HCT116 (cell line): ENCODE data around the gene P2RX5. TPM values are rescaled to one million over a fixed set of nuclear protein-coding genes. Genes with fewer than 3 reads are reported as not detected.
A peak's percentile ranks its signal among the peaks of the same experiment; 100 is the strongest.

Source experiments
- ATAC-seq: fragments of 200-7000 bp; cut with Tn5 transposase; 2 replicates; pipeline ENCODE4 v1.9.1; 2020; ENCODE audit warnings: mild to moderate bottlenecking, moderate library complexity
- Bru-seq: library from RNA; stranded (reverse); fragments of 400-500 nt; gene quantifications from one replicate; lab custom pipeline; 2021; lab: Mats Ljungman, UMichigan
- BruChase-seq, 2 experiments: library from RNA; stranded (reverse); fragments of 400-500 nt; gene quantifications; one replicate each; lab custom pipeline; 2021; lab: Mats Ljungman, UMichigan
- BruUV-seq: library from RNA; stranded (reverse); fragments of 400-500 nt; replicated peaks from 2 replicates; lab custom pipeline; 2021; lab: Mats Ljungman, UMichigan
- CTCF ChIA-PET: fragments of 300-600 bp; sonication (Branson Sonifier 250); formaldehyde crosslinking; loops from one replicate; lab custom pipeline; 2021; ENCODE audit warnings: antibody characterized with exemption; lab: Charles Lee
- POLR2A ChIA-PET: fragments of 300-600, 350-600 bp; sonication (Branson Sonifier 250); formaldehyde crosslinking; loops from one replicate; lab custom pipeline; 2021; ENCODE audit warnings: antibody characterized with exemption; lab: Charles Lee
- RAD21 ChIA-PET, 2 experiments: fragments of 300-600 bp; sonication (Branson Sonifier 250); formaldehyde crosslinking; loops; one replicate each; lab custom pipeline; 2023; ENCODE audit warnings: low total read pairs in 2 of 2; ENCODE audit not compliant: uncharacterized antibody in 2 of 2, unreplicated experiment in 2 of 2, low non-redundant PET in 1 of 2; lab: Charles Lee
- DNase-seq: peaks from one replicate; pipeline ENCODE4 v3.0.0-alpha.2; 2010; ENCODE audit warnings: low read depth, low spot score
- H2AFZ ChIP-seq: fragments of 200-600 bp; shearing (Covaris generic), sonication (generic); 2 replicates; pipeline ENCODE4 v1.6.1; 2017; ENCODE audit warnings: low read depth, mixed run types, mixed read lengths, antibody characterized with exemption, low read length; ENCODE audit not compliant: poor library complexity, severe bottlenecking
- H3K27ac ChIP-seq: 2 replicates; pipeline ENCODE4 v1.5.1; 2012; ENCODE audit warnings: low read depth, low read length
- H3K27me3 ChIP-seq: fragments of 200-600 bp; sonication (generic); 2 replicates; pipeline ENCODE4 v1.6.1; 2016; ENCODE audit warnings: mixed run types, low read length, mixed read lengths; ENCODE audit not compliant: insufficient read depth
- H3K36me3 ChIP-seq, 2 experiments: fragments of 200-500 bp in 1 of 2; fragments of 200-600 bp in 1 of 2; sonication (Bioruptor generic) in 1 of 2; sonication (generic) in 1 of 2; 2 replicates each; pipeline versions ENCODE4 v1.5.1 to v1.6.1; 2014 to 2016; ENCODE audit warnings: low read length in 2 of 2, inconsistent platforms in 1 of 2, mixed read lengths in 1 of 2, mixed run types in 1 of 2; ENCODE audit not compliant: insufficient read depth in 2 of 2, control insufficient read depth in 1 of 2
- H3K4me1 ChIP-seq, 2 experiments: fragments of 200-600 bp in 1 of 2; sonication (generic) in 1 of 2; 2 replicates each; pipeline versions ENCODE4 v1.5.1 to v1.6.1; 2012 to 2017; ENCODE audit warnings: low read length in 2 of 2, inconsistent platforms in 1 of 2, mild to moderate bottlenecking in 1 of 2, mixed read lengths in 1 of 2, mixed run types in 1 of 2, moderate library complexity in 1 of 2; ENCODE audit not compliant: insufficient read depth in 2 of 2, control insufficient read depth in 1 of 2
- H3K4me2 ChIP-seq: fragments of 200-600 bp; sonication (generic); 2 replicates; pipeline ENCODE4 v1.6.1; 2017; ENCODE audit warnings: mixed run types, low read length, mixed read lengths
- H3K4me3 ChIP-seq, 2 experiments: fragments of 200-600 bp in 1 of 2; sonication (generic) in 1 of 2; replicated peaks in 1 of 2; 2 replicates each; pipeline ENCODE4 v1.5.1; 2011 to 2016; ENCODE audit warnings: low read length in 2 of 2, control low read depth in 1 of 2, low read depth in 1 of 2, mild to moderate bottlenecking in 1 of 2, mixed read lengths in 1 of 2, mixed run types in 1 of 2
- H3K79me2 ChIP-seq: fragments of 200-600 bp; sonication (generic); 2 replicates; pipeline ENCODE4 v1.6.1; 2017; ENCODE audit warnings: mild to moderate bottlenecking, mixed run types, low read length, moderate library complexity, mixed read lengths; ENCODE audit not compliant: insufficient read depth
- H3K9ac ChIP-seq: fragments of 200-600 bp; sonication (generic); 2 replicates; pipeline ENCODE4 v1.6.1; 2016; ENCODE audit warnings: low read length, mixed read lengths
- H3K9me2 ChIP-seq: fragments of 200-600 bp; sonication (generic), shearing (Covaris generic); 2 replicates; pipeline ENCODE4 v1.6.1; 2017; ENCODE audit warnings: mixed run types, mild to moderate bottlenecking, moderate library complexity; ENCODE audit not compliant: insufficient read depth
- H3K9me3 ChIP-seq, 2 experiments: fragments of 200-500 bp in 1 of 2; fragments of 200-600 bp in 1 of 2; sonication (Bioruptor generic) in 1 of 2; sonication (generic) in 1 of 2; 2 replicates each; pipeline ENCODE4 v1.6.1; 2014 to 2017; ENCODE audit warnings: low read length in 2 of 2, mixed read lengths in 2 of 2, inconsistent platforms in 1 of 2, low read depth in 1 of 2, mild to moderate bottlenecking in 1 of 2, mixed run types in 1 of 2, moderate library complexity in 1 of 2; ENCODE audit not compliant: control insufficient read depth in 1 of 2, insufficient read depth in 1 of 2
- H4K20me1 ChIP-seq: fragments of 200-600 bp; sonication (generic), shearing (Covaris generic); 2 replicates; pipeline ENCODE4 v1.6.1; 2017; ENCODE audit warnings: mixed run types, mild to moderate bottlenecking, moderate library complexity; ENCODE audit not compliant: insufficient read depth
- EGR1 ChIP-seq: IDR thresholded peaks from 2 replicates; pipeline ENCODE4 v1.6.1; 2012; ENCODE audit warnings: low read depth
- EZH2 ChIP-seq: fragments of 200-600 bp; sonication (generic); IDR thresholded peaks from 2 replicates; pipeline ENCODE4 v1.6.1; 2017; ENCODE audit warnings: antibody characterized with exemption, mixed run types
- FOSL1 ChIP-seq: IDR thresholded peaks from 2 replicates; pipeline ENCODE4 v1.6.1; 2012; ENCODE audit warnings: low read depth
- SIN3A ChIP-seq: IDR thresholded peaks from 2 replicates; pipeline ENCODE4 v1.6.1; 2012; ENCODE audit warnings: low read depth
- ZFX ChIP-seq: fragments of 450-650 bp; IDR thresholded peaks from 2 replicates; pipeline ENCODE4 v1.6.1; 2017
- intact Hi-C: fragments of 100-400 bp; cut with micrococcal nuclease; formaldehyde crosslinking; loops from 2 replicates; pipeline ENCODE4 v1.10.0; 2022
- long read RNA-seq: library from polyadenylated mRNA; unstranded; transcript quantifications from one replicate; pipeline ENCODE4 v2.0.0, GENCODE V29; 2021; ENCODE audit not compliant: unreplicated experiment
- polyA plus RNA-seq: library from polyadenylated mRNA; unstranded; fragments of >200 nt; gene quantifications from 2 replicates; pipeline ENCODE4 v1.2.1, GENCODE V29; 2012; ENCODE audit warnings: missing spikeins
- total RNA-seq: library from RNA; stranded (reverse); gene quantifications from one replicate; pipeline ENCODE4 v1.2.1, GENCODE V29; 2021; ENCODE audit not compliant: unreplicated experiment
- TF ChIP-seq, protein P1 (sequence below): IDR thresholded peaks from 2 replicates; pipeline ENCODE4 v1.6.1; 2012; ENCODE audit warnings: low read depth
- TF ChIP-seq, protein P2 (sequence below): IDR thresholded peaks from 2 replicates; pipeline ENCODE4 v1.6.1; 2011; ENCODE audit warnings: mild to moderate bottlenecking, low read length, moderate library complexity; ENCODE audit not compliant: insufficient replicate concordance; ENCODE audit errors: extremely low read depth
- TF ChIP-seq, protein P3 (sequence below): IDR thresholded peaks from 2 replicates; pipeline ENCODE4 v1.6.1; 2012
- TF ChIP-seq, protein P4 (sequence below), 3 experiments: fragments of 200-600 bp in 1 of 3; sonication (generic) in 1 of 3; IDR thresholded peaks in 2 of 3; conservative IDR thresholded peaks in 1 of 3; 2 replicates each; pipeline ENCODE4 v1.5.1; 2012 to 2017; ENCODE audit warnings: low read depth in 2 of 3, low read length in 2 of 3, antibody characterized with exemption in 1 of 3, borderline replicate concordance in 1 of 3, control low read depth in 1 of 3, mild to moderate bottlenecking in 1 of 3, mixed read lengths in 1 of 3, mixed run types in 1 of 3, moderate library complexity in 1 of 3; ENCODE audit not compliant: insufficient read depth in 1 of 3

P2RX5 gene, protein sequence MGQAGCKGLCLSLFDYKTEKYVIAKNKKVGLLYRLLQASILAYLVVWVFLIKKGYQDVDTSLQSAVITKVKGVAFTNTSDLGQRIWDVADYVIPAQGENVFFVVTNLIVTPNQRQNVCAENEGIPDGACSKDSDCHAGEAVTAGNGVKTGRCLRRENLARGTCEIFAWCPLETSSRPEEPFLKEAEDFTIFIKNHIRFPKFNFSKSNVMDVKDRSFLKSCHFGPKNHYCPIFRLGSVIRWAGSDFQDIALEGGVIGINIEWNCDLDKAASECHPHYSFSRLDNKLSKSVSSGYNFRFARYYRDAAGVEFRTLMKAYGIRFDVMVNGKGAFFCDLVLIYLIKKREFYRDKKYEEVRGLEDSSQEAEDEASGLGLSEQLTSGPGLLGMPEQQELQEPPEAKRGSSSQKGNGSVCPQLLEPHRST
- total RNA-seq (9.0 TPM), Bru-seq, nascent RNA (percentile 36 among the genes with signal in this experiment), BruChase-seq, experiment 1, labeled RNA remaining after a 6-hour chase (percentile 78 among the genes with signal in this experiment), BruChase-seq, experiment 2, labeled RNA remaining after a 2-hour chase (percentile 63 among the genes with signal in this experiment)
- 14.8 and 15.4 TPM in 2 replicates for polyA plus RNA-seq
- long read RNA-seq, transcript P2RX5-201 (12 exons, 2,309 nt), result major isoform, 8 of 21 reads
- long read RNA-seq, partial matches to known transcripts, result 0 of 21 reads
- long read RNA-seq, other reads (novel, unspliced or antisense), result 6 of 21 reads

DNA sequence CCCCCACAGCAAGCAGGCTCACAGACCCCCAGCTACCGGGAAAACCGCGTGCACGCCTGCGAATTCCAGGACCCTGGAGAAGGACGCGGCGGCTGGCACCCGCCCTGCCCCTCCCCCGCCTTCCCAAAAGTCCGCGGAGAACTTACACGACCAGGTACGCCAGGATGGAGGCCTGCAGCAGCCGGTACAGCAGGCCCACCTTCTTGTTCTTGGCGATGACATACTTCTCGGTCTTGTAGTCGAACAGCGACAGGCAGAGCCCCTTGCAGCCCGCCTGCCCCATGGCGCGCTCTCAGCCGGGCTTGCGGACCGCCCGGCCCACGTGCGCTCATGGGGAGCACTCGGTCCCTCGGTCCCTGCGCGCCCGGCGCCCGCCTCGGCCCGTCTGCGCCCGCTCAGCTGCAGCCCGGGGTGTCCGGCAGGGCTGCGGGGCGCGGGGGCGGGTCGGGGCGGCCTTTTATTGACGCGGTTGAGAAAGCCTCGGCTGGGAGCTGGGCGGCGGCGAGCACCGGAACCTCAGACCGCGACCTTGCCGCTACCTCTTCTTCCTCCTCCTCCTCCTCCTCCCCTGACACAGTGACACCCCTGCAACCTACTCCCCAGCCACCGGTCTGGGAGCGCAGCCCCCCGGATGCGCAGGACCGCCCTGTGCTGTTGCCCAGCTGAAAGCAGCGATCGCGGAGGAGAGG, at the start of gene P2RX5:
Gene P2RX5, minus strand, starts transcription at position 433 of the 689 bp plus-strand sequence. Its CDS starts 150 bp downstream, at position 283.
- Histone ChIP-seq H3K9me3 (peaks cover 9 to 10% of the 10 kb centered on the region in 2 experiments; a peak in 2 of 4 replicates), H3K4me3 (peak within 1 kb of the TSS; percentile 46 to 60), H3K36me3 (no peaks in the 10 kb centered on the region), H3K4me2 (peak within 1 kb of the TSS; percentile 80), H3K9me2 (no peaks in the 10 kb centered on the region), H4K20me1 (no peaks in the 10 kb centered on the region), H2AFZ (no peak within 1 kb of the TSS)
- intact Hi-C loops, result no loop called here
- ChIA-PET RAD21 (no interaction called here), CTCF (interaction anchor here (1.1 to 2.1 kb wide), 2 partner anchors 13 to 212 kb away, joined by 3 to 7 read pairs; no protein-coding TSS in a partner anchor)
- no peak for DNase-seq
- TF ChIP-seq EGR1 (no peak), ZFX (peak; percentile 66), EZH2 (no peak), FOSL1 (no peak), SIN3A (no peak)
- TF ChIP-seq, protein P1, sequence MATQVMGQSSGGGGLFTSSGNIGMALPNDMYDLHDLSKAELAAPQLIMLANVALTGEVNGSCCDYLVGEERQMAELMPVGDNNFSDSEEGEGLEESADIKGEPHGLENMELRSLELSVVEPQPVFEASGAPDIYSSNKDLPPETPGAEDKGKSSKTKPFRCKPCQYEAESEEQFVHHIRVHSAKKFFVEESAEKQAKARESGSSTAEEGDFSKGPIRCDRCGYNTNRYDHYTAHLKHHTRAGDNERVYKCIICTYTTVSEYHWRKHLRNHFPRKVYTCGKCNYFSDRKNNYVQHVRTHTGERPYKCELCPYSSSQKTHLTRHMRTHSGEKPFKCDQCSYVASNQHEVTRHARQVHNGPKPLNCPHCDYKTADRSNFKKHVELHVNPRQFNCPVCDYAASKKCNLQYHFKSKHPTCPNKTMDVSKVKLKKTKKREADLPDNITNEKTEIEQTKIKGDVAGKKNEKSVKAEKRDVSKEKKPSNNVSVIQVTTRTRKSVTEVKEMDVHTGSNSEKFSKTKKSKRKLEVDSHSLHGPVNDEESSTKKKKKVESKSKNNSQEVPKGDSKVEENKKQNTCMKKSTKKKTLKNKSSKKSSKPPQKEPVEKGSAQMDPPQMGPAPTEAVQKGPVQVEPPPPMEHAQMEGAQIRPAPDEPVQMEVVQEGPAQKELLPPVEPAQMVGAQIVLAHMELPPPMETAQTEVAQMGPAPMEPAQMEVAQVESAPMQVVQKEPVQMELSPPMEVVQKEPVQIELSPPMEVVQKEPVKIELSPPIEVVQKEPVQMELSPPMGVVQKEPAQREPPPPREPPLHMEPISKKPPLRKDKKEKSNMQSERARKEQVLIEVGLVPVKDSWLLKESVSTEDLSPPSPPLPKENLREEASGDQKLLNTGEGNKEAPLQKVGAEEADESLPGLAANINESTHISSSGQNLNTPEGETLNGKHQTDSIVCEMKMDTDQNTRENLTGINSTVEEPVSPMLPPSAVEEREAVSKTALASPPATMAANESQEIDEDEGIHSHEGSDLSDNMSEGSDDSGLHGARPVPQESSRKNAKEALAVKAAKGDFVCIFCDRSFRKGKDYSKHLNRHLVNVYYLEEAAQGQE, result peak; percentile 59
- TF ChIP-seq, protein P2, sequence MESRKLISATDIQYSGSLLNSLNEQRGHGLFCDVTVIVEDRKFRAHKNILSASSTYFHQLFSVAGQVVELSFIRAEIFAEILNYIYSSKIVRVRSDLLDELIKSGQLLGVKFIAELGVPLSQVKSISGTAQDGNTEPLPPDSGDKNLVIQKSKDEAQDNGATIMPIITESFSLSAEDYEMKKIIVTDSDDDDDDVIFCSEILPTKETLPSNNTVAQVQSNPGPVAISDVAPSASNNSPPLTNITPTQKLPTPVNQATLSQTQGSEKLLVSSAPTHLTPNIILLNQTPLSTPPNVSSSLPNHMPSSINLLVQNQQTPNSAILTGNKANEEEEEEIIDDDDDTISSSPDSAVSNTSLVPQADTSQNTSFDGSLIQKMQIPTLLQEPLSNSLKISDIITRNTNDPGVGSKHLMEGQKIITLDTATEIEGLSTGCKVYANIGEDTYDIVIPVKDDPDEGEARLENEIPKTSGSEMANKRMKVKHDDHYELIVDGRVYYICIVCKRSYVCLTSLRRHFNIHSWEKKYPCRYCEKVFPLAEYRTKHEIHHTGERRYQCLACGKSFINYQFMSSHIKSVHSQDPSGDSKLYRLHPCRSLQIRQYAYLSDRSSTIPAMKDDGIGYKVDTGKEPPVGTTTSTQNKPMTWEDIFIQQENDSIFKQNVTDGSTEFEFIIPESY, result no peak
- TF ChIP-seq, protein P3, sequence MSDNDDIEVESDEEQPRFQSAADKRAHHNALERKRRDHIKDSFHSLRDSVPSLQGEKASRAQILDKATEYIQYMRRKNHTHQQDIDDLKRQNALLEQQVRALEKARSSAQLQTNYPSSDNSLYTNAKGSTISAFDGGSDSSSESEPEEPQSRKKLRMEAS, result peak; percentile 68
- TF ChIP-seq, protein P4, sequence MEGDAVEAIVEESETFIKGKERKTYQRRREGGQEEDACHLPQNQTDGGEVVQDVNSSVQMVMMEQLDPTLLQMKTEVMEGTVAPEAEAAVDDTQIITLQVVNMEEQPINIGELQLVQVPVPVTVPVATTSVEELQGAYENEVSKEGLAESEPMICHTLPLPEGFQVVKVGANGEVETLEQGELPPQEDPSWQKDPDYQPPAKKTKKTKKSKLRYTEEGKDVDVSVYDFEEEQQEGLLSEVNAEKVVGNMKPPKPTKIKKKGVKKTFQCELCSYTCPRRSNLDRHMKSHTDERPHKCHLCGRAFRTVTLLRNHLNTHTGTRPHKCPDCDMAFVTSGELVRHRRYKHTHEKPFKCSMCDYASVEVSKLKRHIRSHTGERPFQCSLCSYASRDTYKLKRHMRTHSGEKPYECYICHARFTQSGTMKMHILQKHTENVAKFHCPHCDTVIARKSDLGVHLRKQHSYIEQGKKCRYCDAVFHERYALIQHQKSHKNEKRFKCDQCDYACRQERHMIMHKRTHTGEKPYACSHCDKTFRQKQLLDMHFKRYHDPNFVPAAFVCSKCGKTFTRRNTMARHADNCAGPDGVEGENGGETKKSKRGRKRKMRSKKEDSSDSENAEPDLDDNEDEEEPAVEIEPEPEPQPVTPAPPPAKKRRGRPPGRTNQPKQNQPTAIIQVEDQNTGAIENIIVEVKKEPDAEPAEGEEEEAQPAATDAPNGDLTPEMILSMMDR (IDR thresholded peaks at IDR 0.05 in 2 of 3, conservative IDR thresholded peaks at IDR 0.05 in 1 of 3; ENCODE audit: borderline replicate concordance in 1 of 3, insufficient read depth in 1 of 3, low read depth in 2 of 3, low read length in 2 of 3), result no peak
- TF ChIP-seq, all 23 proteins: peak for 3
- POLR2A ChIA-PET, result no interaction called here
- ATAC-seq, result peak; percentile 63
- H3K79me2 ChIP-seq, result no peaks in the 10 kb centered on the region
- H3K27me3 ChIP-seq, result no peaks in the 10 kb centered on the region
- peaks cover 0 to 11% of the 10 kb centered on the region in 2 experiments; a peak in 2 of 4 replicates for H3K4me1 ChIP-seq
- peak within 1 kb of the TSS; percentile 62 for H3K9ac ChIP-seq
- H3K27ac ChIP-seq, result peak within 1 kb of the TSS; percentile 47; the same call in 1 of the 2 replicates
- no TSS peak for BruUV-seq
